NOMO-1 (cell line): ENCODE measurements around the gene TMEM238.

ENCODE experiments used
- DNase-seq, 2 experiments: peaks; one replicate each; lab custom pipeline; 2025; ENCODE audit not compliant: unreplicated experiment in 2 of 2; lab: John Stamatoyannopoulos, UW

TMEM238 gene

DNA sequence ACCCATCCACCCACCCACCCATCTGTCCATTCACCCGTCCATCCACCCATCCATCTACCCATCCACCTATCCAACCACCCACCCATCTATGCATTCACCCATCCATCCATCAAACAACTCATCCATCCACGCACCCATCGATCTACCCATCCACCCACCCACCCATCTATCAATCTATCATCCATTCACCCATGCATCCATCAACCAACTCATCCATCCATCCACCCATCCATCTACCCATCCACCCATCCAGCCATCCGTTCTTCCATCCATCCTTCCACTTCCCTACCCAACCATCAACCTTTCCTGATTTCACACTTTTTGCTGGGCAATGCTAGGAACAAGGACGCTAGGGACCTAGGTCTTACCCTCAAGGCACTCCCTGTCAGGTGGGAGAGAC is 2.1 kb downstream of the TMEM238 start:
- no peak for DNase-seq

DNA sequence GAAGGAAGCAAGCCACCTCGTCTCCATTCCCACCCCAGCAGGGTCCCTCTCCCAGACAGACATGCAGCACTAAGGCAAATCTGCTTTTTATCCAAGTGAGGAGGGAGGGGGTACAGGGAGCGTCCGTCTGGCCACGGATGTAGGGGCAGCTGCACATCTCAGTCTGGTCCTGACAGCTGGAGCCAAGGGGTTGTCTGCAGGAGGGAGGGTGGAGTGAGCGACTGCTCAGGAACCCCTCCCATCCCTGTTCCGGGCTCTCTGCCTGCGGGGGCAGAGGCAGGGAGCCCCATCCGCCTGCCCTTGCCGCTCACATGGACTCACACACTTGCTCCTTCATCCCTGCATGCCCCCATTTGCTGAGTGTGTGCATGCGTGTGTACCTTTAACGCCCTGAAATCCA is 4.9 kb downstream of the TMEM238 start:
- DNase-seq: no peak

DNA sequence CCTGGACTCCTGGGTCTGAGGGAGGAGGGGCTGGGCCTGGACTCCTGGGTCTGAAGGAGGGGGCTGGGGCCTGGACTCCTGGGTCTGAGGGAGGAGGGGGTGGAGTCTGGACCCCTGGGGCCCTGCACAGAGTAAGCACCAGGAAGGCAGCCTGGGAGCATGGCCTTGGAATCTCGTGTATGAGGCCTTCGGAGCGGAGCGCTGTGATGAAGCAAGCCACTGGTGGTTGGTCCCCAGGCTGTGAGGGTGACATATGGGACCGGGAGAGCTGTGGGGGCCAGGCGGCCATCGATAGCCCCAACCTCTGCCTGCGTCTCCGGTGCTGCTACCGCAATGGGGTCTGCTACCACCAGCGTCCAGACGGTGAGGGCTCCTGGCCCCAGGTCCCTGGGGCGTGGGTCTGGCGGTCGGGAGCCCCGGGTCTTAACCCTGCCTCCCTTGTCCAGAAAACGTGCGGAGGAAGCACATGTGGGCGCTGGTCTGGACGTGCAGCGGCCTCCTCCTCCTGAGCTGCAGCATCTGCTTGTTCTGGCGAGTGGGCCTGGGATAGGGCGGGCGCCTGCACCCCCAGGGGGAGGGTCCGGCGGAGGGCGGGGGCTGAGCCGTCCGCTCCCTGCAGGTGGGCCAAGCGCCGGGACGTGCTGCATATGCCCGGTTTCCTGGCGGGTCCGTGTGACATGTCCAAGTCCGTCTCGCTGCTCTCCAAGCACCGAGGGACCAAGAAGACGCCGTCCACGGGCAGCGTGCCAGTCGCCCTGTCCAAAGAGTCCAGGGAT is 6.5 kb downstream of the TMEM238 start:
- no peak for DNase-seq

DNA sequence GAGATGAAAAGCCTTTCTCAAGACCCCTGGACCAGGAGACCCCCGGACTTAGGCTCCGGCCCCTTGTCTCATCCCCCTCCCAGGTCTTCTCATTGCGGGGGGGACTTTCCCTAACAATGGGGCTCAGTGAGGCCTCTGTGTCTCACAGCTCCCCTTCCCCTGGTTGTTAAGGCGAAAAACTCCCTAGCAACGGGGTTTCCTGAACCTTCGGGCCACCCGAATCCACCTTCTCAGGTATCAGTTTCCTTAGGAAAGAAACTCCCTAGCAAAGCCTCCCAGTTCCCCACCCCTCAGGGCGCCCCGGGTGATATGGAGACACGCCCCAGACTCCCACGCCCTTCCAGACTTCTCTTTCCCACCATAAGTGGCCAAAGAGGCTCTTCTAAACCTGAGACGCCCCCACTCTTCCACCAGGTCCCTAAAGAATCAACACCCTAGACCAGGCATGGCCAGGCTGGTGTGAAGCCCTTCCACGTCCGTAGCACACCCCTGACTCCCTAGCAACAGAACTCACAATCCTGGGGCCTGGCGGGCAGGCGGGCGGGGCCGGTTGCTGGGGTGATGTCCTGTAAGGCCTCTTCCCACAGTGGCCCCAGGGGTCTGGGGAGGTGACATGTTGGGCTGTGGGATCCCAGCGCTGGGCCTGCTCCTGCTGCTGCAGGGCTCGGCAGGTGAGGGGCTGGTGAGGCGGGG is 7.7 kb downstream of the TMEM238 start, which contains the start of gene TMEM190:
Gene TMEM190 (plus strand): TSS at position 586 of the 693 bp plus-strand sequence. CDS start 28 bp downstream, at position 614.
- no peak for DNase-seq

DNA sequence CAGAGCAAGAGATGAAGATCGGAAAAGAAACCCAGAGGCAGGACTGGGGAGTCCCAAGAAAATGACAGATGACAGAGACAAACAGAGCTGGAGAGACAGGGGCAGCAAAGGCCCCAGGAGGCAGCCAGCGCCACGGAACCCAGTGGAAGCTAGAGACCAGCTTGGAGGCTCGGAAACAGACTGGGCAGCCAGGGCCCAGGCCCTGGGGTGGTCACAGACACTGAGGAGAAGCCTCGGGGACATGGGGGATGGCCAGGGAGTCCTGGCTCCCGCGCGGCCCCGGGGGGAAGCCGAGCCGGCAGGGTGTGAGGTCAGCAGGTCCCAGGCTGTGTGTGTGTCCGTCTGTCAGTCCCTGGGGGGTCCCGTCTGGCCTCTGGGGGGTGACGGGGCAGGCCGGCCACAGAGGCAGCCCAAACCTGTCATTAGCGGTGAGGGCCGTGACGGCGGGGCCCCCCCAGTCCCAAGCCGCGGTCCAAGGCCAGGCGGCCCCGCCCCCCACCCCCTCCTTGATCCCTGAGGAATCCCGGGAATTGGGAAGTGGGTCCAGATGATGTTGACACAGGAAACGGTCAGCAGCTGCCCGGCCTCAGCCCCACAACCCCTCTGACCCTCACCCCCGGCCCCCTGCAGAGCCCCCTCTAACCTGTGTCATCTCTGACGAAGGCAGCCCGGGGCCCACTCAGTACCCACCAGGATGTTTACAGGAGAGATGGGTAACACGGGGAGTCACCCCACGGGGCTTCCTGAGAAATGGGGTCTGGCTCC is 9.9 kb downstream of the TMEM238 start:
- no peak for DNase-seq

DNA sequence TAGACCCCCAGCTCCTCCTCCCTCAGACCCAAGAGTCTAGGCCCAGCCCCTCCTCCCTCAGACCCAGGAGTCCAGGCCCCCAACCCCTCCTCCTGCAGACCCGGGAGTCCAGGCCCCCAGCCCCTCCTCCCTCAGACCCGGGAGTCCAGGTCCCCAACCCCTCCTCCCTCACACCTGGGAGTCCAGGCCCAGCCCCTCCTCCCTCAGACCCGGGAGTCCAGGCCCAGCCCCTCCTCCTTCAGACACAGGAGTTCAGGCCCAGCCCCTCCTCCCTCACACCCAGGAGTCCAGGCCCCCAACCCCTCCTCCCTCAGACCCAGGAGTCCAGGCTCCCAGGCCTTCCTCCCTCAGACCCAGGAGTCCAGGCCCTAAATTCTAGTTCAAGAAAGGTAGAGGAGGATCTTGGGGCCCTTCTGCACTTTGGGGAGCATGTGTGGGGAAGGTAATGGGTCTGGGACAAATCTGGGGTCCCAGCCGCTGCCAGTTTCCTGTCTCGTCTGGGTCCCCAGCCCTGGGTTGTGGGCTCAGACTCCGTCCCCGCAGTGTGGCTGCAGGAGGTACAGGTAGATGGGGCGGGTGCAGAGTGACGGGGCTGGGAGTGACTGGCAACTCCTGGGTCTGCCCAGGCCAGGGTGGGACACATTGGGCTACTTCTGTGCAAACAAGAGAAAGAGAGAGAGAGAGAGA is 10.6 kb downstream of the TMEM238 start:
- DNase-seq: no peak

DNA sequence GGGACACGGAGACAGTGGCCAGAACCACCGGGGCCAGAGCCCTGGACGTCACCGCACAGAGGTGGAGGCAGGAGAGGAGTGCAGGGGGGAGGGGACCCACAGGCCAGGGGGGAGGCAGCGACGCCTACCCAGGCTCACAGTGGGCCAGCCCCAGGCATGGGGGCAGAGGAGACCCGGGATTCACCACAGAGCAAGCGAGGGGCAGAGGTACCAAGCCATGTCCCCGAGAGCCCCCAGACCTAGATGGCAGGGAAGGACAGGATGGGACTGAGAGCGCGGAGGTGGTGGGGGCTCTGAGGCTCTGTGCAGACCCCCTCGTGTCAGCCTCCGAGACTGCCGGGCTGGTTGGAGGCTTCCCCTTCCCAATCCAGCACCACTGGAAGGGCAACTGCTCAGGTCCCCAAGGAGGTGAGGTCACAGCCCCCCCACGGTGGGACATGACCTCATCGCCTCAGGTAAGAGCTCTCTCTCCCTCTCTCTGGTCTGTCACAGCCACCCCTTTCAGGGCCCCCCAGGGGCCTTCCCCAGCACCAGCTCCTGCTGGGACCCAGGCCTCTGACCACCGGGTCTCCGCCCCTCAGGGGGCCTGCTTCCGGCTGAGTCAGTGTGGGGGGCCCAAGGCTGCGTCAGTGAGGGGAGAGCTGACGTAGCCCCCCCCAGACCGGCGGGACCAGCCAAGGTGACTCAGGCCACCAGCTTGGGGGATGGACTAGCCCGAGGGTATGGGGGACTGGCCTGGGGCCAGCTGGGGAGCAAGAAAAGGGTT is 11.6 kb downstream of the TMEM238 start:
- DNase-seq: no peak

DNA sequence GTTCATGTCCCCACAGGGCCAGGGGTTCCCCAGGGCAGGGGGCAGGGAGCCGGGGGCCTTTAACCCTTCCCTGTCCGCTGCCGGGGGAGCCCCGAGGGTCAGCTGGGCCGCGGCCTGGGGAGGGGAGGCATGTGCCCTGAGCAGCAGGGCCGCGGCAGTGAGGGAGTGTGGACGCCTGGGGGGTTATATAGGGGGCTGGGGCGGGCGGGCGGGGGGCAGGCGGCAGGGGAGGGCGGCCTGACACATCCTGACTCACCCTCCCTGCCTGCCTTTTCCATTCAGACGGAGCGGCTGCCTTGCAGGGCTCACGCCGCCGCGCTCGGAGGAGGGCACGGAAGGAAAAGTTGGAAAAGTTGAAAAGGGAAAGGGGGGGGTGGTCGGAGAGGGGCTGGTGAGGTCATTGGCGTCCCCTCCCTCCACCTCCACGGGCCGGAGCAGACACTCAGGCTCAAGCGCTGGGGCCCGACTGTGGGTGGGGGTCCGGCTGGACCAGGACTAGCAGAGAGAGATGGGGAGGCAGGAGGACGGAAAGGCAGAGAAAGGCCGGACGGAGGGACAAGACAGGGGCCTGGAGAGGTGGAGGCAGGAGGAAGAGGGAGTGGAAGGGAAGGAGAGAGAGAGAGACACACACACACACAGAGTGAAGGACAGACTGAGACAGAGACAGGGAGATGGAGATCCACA is 13.6 kb downstream of the TMEM238 start, which contains the start of gene IL11:
Gene IL11 (minus strand): TSS at position 159 of the 684 bp plus-strand sequence. CDS start 153 bp downstream, at position 6.
- DNase-seq: no peak

DNA sequence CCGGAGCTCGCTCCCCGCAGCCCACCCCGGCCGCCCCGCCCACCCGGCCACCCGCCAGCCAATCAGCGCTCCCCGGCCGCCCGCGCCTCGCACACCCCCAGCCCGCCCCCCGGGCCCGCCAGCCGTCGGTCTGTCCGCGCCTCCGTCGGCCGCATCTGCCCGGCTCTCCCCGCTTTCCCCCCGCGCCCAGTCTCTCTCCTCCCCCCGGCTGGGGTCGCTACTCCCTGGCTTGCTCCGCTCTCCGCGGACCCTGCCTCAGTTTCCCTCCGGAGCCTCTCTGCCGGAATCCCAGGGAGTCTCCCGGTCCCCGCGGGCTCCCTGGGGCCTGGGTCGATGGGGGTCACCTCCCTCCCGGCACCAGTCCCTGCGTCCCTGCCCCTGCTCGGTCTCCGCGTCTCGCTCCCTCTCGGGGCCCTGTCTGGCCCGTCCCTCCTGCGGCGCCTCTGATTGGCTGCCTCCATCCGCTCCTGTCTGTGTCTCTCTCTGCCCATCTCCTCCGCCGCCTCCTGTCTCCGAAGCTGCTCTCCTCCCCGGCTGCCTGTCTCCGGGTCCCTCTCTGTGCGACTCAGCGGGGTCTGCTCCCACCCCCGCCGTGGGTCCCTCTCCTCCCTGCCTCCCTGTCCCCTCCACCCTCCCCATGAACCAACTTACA is 14.3 kb downstream of the TMEM238 start:
- DNase-seq: no peak

DNA sequence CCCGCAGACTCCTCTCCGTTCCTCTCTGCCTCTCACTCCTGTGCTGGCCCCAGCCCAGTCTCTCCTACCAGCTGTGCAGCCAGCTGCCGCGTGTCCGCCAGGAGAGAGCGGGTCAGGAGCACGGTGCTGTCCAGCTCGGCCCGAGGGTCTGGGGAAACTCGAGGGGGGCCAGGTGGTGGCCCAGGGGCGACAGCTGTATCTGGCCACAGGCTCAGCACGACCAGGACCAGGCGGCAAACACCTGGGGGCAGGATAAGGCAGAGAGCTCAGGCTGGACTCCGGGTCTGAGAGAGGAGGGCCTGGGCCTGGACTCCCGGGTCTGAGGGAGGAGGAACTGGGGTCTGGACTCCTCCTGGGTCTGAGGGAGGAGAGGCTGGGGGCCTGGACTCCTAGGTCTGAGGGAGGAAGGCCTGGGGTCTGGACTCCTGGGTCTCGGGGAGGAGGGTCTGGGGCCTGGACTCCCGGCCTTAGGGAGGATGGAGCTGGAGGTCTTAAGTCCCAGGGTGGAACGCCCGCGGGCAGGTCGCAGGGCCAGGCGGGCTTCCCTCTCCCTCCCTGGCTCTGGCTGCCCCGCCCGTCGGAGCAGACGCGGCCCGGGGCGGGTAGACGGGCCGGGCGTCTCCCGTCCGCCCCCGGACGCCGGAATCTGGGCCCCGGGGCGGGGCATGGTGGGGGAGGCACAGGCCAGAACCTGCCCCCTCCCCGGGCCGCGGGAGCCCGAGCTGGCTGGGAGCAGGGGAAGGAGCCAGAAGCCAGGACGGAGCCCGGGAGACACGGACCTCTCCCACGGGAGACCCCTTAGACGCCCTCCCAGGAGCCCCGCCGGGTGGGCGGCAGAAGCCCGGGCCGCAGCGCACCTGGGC is 15.2 kb downstream of the TMEM238 start:
- DNase-seq: no peak

DNA sequence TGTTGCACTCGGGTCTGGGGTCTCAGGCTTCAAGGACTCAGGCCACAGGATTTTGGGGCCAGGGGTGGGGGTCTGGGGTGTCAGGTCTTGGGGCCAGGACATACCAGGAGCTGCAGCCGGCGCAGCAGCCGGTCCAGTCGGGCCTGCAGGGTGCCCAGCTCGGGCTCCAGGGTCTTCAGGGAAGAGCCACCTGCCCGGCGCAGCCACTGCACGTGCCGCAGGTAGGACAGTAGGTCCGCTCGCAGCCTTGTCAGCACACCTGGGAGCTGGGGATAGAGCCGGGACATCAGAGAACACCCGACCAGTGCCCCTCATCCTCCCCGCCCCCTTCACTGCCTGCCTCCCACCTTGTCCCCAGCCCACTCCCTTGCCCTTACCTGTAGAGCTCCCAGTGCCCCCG is 16.0 kb downstream of the TMEM238 start:
- no peak for DNase-seq

DNA sequence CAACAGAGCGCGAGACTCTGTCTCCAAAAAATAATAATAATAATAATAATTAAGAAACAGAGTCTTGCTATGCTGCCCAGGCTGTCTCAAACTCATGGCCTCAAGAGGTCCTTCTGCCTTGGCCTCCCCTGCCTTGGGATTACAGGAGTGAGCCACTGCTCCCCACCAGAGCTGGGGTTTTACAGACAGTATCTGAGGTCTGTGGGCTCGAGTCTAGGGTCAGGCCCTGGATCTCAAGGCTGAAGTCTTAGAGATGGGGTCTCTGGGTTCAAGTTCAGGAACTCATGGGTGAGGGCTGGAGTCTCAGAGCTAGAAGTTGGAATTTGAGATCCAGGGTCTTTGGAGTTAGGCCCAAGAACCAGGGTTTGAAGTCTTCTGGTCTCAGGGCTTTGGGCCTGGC is 17.3 kb downstream of the TMEM238 start:
- no peak for DNase-seq

DNA sequence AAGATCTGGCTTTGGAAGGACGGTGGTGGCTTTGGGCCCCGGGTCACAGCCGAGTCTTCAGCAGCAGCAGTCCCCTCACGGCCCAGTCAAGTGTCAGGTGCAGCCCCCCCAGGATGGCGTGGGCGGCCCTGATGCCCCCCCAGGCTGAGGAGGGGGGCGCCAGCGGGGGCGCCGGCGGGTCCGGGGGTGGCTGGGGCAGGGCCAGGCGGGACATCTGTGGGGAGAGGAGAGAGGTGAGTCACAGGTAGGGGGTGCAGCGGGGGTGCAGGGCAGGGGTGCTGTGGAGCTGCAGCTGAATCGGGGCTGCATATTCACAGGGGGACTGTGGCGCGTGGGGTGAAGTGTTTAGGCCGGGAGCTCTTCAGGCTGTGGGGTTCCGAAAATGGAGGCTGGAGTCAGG is 18.1 kb downstream of the TMEM238 start:
- DNase-seq: no peak

DNA sequence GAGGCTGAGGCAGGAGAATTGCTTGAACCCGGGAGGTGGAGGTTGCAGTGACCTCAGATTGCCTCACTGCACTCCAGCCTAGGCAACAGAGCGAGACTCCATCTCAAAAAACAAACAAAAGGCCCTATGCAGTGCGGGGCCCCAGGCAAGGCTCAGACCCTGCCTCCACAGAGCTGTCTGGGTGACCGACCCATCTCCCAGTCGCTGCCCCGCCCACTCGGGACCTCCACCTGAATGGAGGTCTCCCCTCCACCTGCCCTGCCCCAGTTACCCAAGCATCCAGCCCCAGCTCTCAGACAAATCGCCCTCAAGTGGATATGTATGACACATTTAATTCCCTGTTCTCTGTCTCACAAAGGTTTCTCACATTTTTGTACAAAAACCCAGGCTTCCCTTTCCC is 18.8 kb downstream of the TMEM238 start:
- DNase-seq: no peak

DNA sequence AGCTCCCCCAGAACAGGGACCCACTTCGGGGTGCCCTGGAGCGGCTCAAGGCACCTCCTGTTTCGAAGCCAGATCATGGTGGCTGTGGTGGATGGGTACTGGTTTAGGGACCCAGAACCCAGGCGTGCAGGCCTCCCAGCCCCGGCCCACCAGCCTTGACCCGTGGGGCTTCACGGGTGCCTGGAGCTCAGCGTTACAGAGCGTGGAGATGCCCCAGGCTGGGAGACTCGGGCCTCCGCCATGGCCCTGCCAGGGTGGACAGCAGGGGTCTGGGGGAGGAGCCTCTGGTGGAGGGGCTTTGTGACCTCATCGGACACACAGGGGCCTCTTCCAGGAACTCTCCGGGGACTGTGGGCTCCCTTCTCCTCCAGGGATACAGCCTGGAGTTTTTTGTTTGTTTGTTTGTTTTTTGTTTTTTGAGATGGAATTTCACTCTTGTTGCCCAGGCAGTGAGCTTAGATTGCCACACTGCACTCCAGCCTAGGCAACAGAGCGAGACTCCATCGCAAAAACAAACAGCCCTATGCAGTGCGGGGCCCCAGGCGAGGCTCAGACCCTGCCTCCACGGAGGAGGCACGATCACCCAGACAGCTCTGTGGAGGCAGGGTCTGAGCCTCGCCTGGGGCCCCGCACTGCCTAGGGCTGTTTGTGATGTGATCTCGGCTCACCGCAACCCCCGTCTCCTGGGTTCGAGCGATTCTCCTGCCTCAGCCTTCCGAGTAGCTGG is 20.9 kb downstream of the TMEM238 start, which contains the start of gene GARIN5B:
Gene GARIN5B (minus strand): TSS at position 271 of the 727 bp plus-strand sequence. CDS start 194 bp downstream, at position 77.
- DNase-seq: no peak

DNA sequence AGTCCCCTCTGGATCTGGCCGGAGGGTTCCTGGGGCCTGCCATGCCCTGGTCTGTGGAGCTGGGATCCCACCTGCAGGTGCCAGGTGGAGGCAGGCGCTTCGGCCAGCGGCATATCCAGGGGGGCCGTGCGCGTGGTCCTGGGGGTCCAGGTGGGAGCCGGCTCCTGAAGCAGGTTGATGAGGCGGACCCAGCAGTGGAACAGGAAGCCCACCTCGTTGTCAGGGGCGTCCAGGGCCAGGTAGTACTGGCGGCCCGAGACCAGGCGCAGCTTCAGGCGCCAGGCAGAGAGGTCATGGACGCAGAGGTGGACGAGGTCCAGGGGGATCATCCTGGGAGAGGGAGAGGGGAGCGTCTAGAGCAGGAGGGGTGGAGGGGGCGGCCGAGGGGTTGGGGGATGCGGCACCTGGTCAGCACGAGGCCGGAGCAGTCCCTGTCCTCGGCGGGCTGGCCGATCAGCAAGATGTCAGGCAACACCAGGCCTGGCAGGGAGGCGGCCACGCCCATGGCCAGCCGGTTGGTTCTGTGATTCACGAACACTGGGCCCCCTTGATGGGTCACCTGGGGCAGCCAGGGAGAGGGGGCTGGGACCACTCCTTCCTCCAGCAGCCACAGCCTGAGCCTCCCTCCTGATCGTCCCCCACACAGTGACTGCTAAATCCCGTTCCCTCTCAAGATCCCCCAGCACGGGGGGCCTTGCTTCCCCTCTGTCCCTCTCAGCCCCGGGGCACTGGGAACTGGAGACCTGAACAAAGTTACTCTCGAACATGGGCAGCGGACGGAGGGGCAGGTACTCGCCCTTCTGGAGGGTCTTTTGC is 21.7 kb downstream of the TMEM238 start:
- DNase-seq: no peak
